Caco-2 (cell line): Measurements from ENCODE around the gene PTPRN2. TPM values are rescaled to one million over a fixed set of nuclear protein-coding genes. Genes with fewer than 3 reads are reported as not detected.
A peak's percentile ranks its signal among the peaks of the same experiment; 100 is the strongest.
"Not testable (repeated sequence)": the region's sequence is repeated elsewhere in the genome, so short reads cannot be mapped to it uniquely, and the experiment has no call there.

Source experiments
- BruUV-seq: library from RNA; stranded (reverse); fragments of 400-500 nt; replicated peaks from 2 replicates; lab custom pipeline; 2021; lab: Mats Ljungman, UMichigan
- CTCF ChIA-PET: fragments of 300-600 bp; sonication (Branson Sonifier 250); formaldehyde crosslinking; loops from one replicate; lab custom pipeline; 2022; ENCODE audit warnings: antibody characterized with exemption; lab: Charles Lee
- POLR2A ChIA-PET: fragments of 300-600 bp; sonication (Branson Sonifier 250); formaldehyde crosslinking; loops from one replicate; lab custom pipeline; 2022; ENCODE audit warnings: antibody characterized with exemption; lab: Charles Lee
- DNase-seq, 2 experiments: peaks; one replicate each; pipeline versions ENCODE4 v3.0.0 to v3.0.0-alpha.2; 2020 to 2022
- H3K27me3 ChIP-seq: replicated peaks from 2 replicates; pipeline ENCODE4 v1.6.0; 2011; ENCODE audit warnings: low read length; ENCODE audit not compliant: control insufficient read depth, insufficient read depth
- H3K36me3 ChIP-seq: 2 replicates; pipeline ENCODE4 v1.5.1; 2011; ENCODE audit warnings: low read length; ENCODE audit not compliant: control insufficient read depth, insufficient read depth
- H3K4me1 ChIP-seq: fragments of 250-450 bp; sonication (Bioruptor Pico); 2 replicates; pipeline ENCODE4 v1.5.1; 2020; ENCODE audit warnings: mild to moderate bottlenecking
- H3K4me3 ChIP-seq: 2 replicates; pipeline ENCODE4 v1.5.1; 2011; ENCODE audit warnings: low read depth, mild to moderate bottlenecking, control low read depth, low read length
- H3K9me3 ChIP-seq: fragments of 250-450 bp; sonication (Bioruptor Pico); 2 replicates; pipeline ENCODE4 v1.5.1; 2020; ENCODE audit warnings: mild to moderate bottlenecking, moderate library complexity
- H3K27ac Mint-ChIP-seq: one replicate; pipeline ENCODE4 v1.8.0; 2022; ENCODE audit warnings: mixed read lengths; ENCODE audit not compliant: unreplicated experiment
- H3K27me3 Mint-ChIP-seq: one replicate; pipeline ENCODE4 v1.8.0; 2022; ENCODE audit warnings: mixed read lengths; ENCODE audit not compliant: insufficient read depth, unreplicated experiment
- H3K36me3 Mint-ChIP-seq: one replicate; pipeline ENCODE4 v1.8.0; 2022; ENCODE audit warnings: mild to moderate bottlenecking, mixed read lengths; ENCODE audit not compliant: insufficient read depth, unreplicated experiment
- H3K4me1 Mint-ChIP-seq: one replicate; pipeline ENCODE4 v1.8.0; 2022; ENCODE audit warnings: low read depth, mixed read lengths; ENCODE audit not compliant: unreplicated experiment
- H3K4me3 Mint-ChIP-seq: one replicate; pipeline ENCODE4 v1.8.0; 2022; ENCODE audit warnings: mild to moderate bottlenecking, moderate library complexity, mixed read lengths; ENCODE audit not compliant: unreplicated experiment
- H3K9me3 Mint-ChIP-seq: one replicate; pipeline ENCODE4 v1.8.0; 2022; ENCODE audit warnings: mixed read lengths; ENCODE audit not compliant: unreplicated experiment
- CTCF ChIP-seq, 2 experiments: fragments of 200-600 bp in 1 of 2; IDR thresholded peaks; 1 replicate in 1 of 2; 2 replicates in 1 of 2; pipeline versions ENCODE4 v1.5.1 to v1.8.0; 2011 to 2022; ENCODE audit warnings: antibody characterized with exemption in 1 of 2, control low read depth in 1 of 2, inconsistent platforms in 1 of 2, low read depth in 1 of 2, low read length in 1 of 2, mild to moderate bottlenecking in 1 of 2, moderate library complexity in 1 of 2; ENCODE audit not compliant: insufficient read depth in 1 of 2, severe bottlenecking in 1 of 2, unreplicated experiment in 1 of 2
- intact Hi-C: fragments of 100-400 bp; cut with micrococcal nuclease; formaldehyde crosslinking; loops from one replicate; pipeline ENCODE4 v1.10.0; 2022; ENCODE audit not compliant: unreplicated experiment
- total RNA-seq: library from RNA; stranded (reverse); gene quantifications from 2 replicates; pipeline ENCODE4 v1.2.3, GENCODE V29; 2022

Gene PTPRN2
- total RNA-seq, 1 experiment from 2014 or later, result 1.4 TPM

GRCh38 chr7:158157460-158157859 lies 430.2 kb downstream of the PTPRN2 start:
- H3K9me3 Mint-ChIP-seq, result peaks cover 40% of the 10 kb centered on the region
- ChIA-PET CTCF (no interaction called here), POLR2A (no interaction called here)
- intact Hi-C loops, result no loop called here
- Histone ChIP-seq H3K27me3 (no peaks in the 10 kb centered on the region), H3K9me3 (no peaks in the 10 kb centered on the region), H3K4me3 (no peak overlapping the region), H3K36me3 (no peaks in the 10 kb centered on the region), H3K4me1 (no peaks in the 10 kb centered on the region)
- no peak overlapping the region for H3K4me3 Mint-ChIP-seq
- no peak for DNase-seq
- no peak overlapping the region for H3K27ac Mint-ChIP-seq
- H3K4me1 Mint-ChIP-seq, result no peaks in the 10 kb centered on the region
- peaks cover under 1% of the 10 kb centered on the region for H3K36me3 Mint-ChIP-seq
- BruUV-seq, result no TSS peak
- H3K27me3 Mint-ChIP-seq, result no peaks in the 10 kb centered on the region
- no peak for TF ChIP-seq CTCF (IDR thresholded peaks at IDR 0.05; ENCODE audit: insufficient read depth in 1 of 2, low read depth in 1 of 2, low read length in 1 of 2, severe bottlenecking in 1 of 2, unreplicated experiment in 1 of 2)

- intact Hi-C loops, H3K4me1 ChIP-seq, POLR2A ChIA-PET, H3K27ac Mint-ChIP-seq, BruUV-seq, H3K4me1 Mint-ChIP-seq, H3K4me3 Mint-ChIP-seq, H3K36me3 ChIP-seq, H3K9me3 ChIP-seq, H3K4me3 ChIP-seq, CTCF ChIA-PET, H3K27me3 Mint-ChIP-seq, H3K27me3 ChIP-seq: not testable (repeated sequence)
- H3K36me3 Mint-ChIP-seq, result peaks cover 14% of the 10 kb centered on the region
- peak; percentile 11 to 75 for DNase-seq
- peaks cover 37% of the 10 kb centered on the region for H3K9me3 Mint-ChIP-seq
These were observed 436.4 kb downstream of the PTPRN2 start for GRCh38 chr7:158151273-158151672.

- no TSS peak for BruUV-seq
- ChIA-PET POLR2A (no interaction called here), CTCF (no interaction called here)
- no peaks in the 10 kb centered on the region for H3K27me3 ChIP-seq
- H3K9me3 Mint-ChIP-seq, result peaks cover 29% of the 10 kb centered on the region
- H3K27ac Mint-ChIP-seq, result no peak overlapping the region
- TF ChIP-seq CTCF (IDR thresholded peaks at IDR 0.05; ENCODE audit: insufficient read depth in 1 of 2, low read depth in 1 of 2, low read length in 1 of 2, severe bottlenecking in 1 of 2, unreplicated experiment in 1 of 2), result no peak
- no peaks in the 10 kb centered on the region for H3K4me1 ChIP-seq
- H3K9me3 ChIP-seq, result peaks cover 8% of the 10 kb centered on the region; the same call in 1 of the 2 replicates
- H3K27me3 Mint-ChIP-seq, result no peaks in the 10 kb centered on the region
- intact Hi-C loops, result no loop called here
- H3K4me3 Mint-ChIP-seq, result no peak overlapping the region
- peaks cover 4% of the 10 kb centered on the region for H3K36me3 ChIP-seq
- no peak for DNase-seq
- H3K4me3 ChIP-seq, result no peak overlapping the region
- H3K36me3 Mint-ChIP-seq, result peaks cover 14% of the 10 kb centered on the region
- H3K4me1 Mint-ChIP-seq, result no peaks in the 10 kb centered on the region
These were observed 437.4 kb downstream of the PTPRN2 start for GRCh38 chr7:158150234-158150633.

- H3K27me3 ChIP-seq, CTCF ChIA-PET, H3K27ac Mint-ChIP-seq, H3K4me3 Mint-ChIP-seq, POLR2A ChIA-PET, H3K36me3 ChIP-seq, intact Hi-C loops, H3K4me1 ChIP-seq, DNase-seq, BruUV-seq, H3K27me3 Mint-ChIP-seq, H3K4me3 ChIP-seq, H3K4me1 Mint-ChIP-seq: not testable (repeated sequence)
- Mint-ChIP-seq H3K9me3 (peaks cover 13% of the 10 kb centered on the region), H3K36me3 (peaks cover 14% of the 10 kb centered on the region)
- H3K9me3 ChIP-seq, result peaks cover 20% of the 10 kb centered on the region; the same call in 1 of the 2 replicates
These were observed 440.2 kb downstream of the PTPRN2 start for GRCh38 chr7:158147431-158147830.
